Measurements from ENCODE around the gene ELFN2.
A peak's percentile ranks its signal among the peaks of the same experiment; 100 is the strongest.
"Not testable (repeated sequence)": the region's sequence is repeated elsewhere in the genome, so short reads cannot be mapped to it uniquely, and the experiment has no call there.

The ELFN2 gene, protein sequence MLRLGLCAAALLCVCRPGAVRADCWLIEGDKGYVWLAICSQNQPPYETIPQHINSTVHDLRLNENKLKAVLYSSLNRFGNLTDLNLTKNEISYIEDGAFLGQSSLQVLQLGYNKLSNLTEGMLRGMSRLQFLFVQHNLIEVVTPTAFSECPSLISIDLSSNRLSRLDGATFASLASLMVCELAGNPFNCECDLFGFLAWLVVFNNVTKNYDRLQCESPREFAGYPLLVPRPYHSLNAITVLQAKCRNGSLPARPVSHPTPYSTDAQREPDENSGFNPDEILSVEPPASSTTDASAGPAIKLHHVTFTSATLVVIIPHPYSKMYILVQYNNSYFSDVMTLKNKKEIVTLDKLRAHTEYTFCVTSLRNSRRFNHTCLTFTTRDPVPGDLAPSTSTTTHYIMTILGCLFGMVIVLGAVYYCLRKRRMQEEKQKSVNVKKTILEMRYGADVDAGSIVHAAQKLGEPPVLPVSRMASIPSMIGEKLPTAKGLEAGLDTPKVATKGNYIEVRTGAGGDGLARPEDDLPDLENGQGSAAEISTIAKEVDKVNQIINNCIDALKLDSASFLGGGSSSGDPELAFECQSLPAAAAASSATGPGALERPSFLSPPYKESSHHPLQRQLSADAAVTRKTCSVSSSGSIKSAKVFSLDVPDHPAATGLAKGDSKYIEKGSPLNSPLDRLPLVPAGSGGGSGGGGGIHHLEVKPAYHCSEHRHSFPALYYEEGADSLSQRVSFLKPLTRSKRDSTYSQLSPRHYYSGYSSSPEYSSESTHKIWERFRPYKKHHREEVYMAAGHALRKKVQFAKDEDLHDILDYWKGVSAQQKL

DNA sequence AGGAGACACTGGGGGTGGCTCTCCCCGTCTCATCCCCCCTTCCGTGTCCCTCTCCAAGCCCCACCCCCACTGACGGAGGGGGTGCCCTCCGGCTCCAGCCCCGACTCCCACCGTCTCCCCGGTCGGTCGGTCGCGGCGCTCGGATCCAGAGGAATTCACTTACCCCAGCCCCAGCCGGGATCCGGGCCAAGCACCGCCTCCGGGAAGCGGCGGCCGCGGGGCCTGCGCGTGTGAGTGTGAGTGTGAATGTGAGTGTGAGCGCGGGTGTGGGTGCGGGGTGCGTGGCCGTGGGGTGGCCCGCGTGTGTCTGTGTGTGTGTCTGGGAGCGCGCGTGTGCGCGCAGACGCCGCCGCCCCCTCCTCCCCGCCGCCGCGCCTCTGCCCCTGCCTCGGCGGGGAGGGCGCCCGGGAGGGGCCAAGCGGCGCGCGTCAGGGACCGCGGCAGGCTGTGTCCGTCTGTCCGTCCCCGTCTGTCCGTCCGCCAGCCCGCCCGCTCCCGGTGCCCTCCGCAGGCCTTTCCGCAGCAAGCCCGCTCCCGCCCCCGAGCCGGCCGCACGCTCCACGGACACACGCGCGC is at the start of gene ELFN2:
ELFN2 (minus strand) TSS at position 345 of the 576 bp plus-strand sequence. CDS start 51,945 bp downstream, outside the sequence.
- no peak for DNase-seq (ENCODE audit: low read depth)

DNA sequence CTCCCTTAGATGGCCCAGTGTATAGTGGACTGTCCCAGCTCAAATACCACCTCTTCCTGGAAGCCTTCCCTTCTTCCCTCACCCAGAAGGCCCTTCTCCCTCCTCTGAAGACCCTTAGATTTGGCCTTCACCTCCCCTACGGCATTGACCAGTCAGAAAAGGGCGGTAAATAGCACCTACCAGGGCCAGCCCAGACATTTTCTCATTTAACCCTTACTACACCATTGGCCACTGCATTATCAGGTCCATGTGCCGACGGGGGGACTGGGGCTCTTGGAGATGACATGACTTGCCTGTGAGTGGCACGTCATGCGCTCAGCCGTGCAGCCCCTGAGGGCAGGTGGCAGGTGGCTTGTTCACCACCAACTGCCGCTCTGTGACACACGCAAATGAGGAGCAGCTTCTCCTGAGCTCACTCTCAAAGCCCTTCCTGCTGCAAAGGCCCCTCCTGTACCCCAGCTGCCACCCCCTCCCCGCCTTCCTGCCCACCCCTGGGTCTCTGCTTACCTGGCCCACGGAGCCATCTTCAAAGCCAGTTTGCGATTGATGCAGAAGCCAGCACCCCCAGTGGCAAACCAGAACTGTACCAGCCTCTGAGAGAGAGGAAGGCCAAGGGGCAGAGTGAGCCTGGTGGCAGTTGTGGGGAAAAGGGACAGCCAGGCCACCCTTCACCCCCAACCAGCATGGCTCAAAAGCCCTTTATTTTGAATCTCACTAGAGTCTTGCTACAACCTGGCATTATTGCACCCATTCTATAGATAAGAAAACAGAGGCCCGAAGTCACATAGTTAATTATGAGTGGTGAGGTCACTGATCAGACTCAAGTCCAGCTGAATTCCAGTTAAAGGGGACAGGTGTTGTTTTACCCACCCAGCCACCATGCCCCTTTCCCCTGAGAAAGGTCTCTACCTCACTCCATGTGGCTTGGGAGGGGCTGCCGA is 49.4 kb upstream of the ELFN2 start:
- no peak for DNase-seq (ENCODE audit: low read depth)

DNA sequence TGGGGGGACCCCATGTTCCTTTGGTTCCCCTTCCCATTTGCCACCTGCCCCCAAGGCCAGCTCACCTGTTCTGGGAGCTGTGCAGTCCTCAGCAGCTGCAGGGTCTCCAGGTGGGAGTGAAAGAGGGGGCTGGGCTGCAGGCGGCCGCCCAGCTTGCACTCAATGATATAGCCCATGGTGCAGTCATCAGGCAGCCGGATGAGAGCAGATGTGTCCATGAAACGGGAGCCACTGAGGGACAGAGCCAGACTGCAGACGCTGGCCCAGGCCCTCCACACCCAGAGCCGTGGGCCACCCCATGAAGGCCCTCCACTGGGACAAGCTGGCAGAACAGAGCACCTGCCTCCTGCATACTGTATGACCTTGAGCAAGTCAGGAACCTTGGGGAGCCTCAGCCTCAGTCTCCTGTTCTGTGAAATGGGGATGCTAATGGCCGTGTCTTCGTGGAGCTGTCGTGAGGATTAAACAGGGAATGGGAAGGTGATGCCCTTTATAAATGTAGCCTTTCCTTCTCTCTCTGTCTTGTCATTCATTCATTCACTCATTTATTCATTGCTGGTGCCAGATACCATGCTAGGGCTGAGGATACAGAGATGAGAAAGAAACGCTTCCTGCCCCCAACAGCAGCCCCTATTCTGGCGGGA is 47.3 kb upstream of the ELFN2 start:
- DNase-seq (ENCODE audit: low read depth) = no peak

GRCh38 chr22:37473437-37473946 is 46.2 kb upstream of the ELFN2 start:
- no peak for DNase-seq (ENCODE audit: low read depth)

GRCh38 chr22:37472418-37473006 is 45.2 kb upstream of the ELFN2 start:
- DNase-seq (ENCODE audit: low read depth) = peak; percentile 6

DNA sequence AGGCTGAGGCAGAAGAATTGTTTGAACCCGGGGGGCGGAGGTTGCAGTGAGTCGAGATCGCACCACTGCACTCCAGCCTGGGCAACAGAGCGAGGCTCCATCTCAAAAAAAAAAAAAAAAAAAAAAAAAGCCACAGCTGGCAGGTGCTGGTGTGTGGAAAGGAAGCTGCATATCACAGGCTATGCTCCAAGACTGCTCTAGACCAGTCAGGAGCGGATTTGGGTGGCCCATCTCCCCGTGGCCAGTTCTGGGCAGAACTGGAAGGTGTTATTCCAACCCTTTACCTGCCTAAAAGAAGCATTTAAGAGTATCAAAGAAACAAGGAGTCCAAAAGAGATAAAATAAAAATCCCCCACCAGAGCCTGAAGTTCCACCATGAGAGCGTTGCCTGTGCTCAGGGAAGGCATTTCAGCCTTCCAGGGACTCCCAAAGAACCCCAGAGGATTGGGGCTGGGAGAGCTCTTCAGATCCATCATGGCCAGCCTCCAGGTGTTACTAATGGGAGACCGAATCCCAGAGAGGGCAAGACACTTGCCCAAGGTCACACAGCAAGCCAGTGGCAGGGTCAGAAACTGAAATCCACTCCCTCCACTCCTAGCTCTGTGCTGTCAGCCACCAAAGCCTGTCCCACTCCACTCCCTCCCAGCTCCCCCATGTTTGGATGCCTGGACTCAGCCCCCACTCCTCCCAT is 44.6 kb upstream of the ELFN2 start:
- DNase-seq (ENCODE audit: low read depth) = no peak

- DNase-seq (ENCODE audit: low read depth) = no peak
These were observed 42.8 kb upstream of the ELFN2 start for GRCh38 chr22:37470087-37470445.

DNA sequence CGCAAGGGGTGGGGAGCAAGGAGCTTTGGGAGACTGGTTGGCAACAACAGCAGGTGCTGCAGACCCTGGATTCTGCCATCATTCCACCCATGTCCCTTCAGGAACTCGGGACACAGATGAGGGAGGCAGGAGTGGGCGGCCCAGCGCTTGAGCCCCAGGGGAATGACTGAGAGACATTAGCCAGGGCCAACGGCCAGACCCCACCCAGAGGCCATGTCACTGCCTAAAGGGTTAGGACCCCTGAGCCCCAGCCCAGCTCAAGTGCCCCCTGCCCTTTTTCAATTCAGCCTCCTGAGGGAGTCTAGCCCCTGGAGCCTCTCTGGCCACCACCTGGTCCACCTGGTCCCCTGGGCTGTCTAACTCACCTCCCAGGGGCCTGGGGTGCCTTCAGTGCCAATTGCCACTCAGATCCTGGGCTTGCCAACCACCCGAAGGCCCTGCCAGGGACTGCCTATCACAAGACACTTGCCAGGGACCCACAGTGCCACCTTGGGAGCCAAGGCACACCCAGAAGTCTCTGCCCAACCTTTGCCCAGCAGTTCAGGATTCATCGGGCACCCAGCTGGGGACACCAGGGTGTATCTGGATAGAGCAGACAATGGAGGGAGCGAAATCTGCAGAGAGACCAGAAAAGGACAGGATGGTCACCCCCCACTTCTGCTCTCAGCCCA is 42.3 kb upstream of the ELFN2 start:
- DNase-seq (ENCODE audit: low read depth) = no peak

GRCh38 chr22:37468201-37468695 is 41.0 kb upstream of the ELFN2 start:
- DNase-seq (ENCODE audit: low read depth) = not testable (repeated sequence)

GRCh38 chr22:37467391-37467955 is 40.2 kb upstream of the ELFN2 start:
- DNase-seq (ENCODE audit: low read depth) = no peak

DNA sequence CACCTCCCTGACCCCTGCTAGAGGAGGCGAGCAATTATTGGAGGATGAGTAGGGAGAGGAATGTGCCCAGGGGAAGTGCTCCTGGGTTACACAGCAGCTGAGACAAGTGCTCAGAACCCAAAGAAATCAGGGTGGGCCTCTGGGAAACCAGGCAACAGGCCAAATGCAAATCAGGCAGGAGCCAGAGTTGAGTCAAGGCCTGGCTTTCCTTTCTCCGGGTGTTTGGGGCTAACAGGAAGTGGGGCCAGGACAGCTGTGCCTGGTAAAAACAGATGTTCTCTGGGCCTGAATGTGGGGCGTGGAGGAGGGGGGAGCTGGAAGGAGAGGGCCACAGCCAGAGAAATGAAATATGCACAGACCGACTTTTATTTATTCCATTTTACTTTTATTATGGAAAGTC is 36.9 kb upstream of the ELFN2 start:
- no peak for DNase-seq (ENCODE audit: low read depth)

- no peak for DNase-seq (ENCODE audit: low read depth)
These were observed 35.7 kb upstream of the ELFN2 start for GRCh38 chr22:37462983-37463382.

DNA sequence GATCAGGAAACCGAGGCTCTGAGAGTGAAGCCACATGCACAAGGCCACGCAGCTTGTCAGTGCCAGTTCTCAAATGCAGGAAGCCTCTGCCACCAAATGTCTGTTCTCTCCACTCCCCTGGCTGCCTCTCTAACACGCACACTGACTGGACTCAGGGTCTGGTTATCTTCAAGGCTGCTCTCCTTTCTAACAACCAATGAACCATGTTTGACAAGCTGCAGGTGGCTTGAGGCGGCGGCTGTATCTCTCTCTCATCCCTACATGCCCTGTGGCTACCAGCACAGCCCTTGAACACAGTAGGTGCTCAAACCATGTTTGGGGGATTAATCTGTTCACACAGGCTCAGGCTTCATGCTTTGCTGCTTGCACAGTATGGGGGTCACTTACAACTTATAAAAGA is 35.2 kb upstream of the ELFN2 start:
- DNase-seq (ENCODE audit: low read depth) = no peak

DNA sequence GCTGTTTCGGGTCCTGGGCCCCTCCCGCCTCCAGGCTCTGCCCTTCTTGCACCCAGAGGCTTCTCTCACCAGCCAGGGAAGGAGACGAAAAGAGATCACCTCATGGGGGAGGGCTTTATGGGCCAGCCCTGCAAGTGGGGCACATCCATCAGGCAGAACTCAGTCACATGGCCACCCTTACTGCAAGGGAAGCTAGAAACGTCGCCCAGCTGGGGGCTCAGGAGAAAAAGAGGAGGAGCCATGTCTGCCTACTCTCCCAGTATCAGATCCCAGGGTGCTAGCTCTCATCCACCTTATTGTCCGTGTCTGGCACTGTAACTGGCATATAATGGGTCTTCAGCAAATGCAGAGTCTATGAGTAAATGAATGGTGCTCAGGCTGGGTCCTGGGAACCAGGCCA is 34.7 kb upstream of the ELFN2 start:
- DNase-seq (ENCODE audit: low read depth) = no peak

DNA sequence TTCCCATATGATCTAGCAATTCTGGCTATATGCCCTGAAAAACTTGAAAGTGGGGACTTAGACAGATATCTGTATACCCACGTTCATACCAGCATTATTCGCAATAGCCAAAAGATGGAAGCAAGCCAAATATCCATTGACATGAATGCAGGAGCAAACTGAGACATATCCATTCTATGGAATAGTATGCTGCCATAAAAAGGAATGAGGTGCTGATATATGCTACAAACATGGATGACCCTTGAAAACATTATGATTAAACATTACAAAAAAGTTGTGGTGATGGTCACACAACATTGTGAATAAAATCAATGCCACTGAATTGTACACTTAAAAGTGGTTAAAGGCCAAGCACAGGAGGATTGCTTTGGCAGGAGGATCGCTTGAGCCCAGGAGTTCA is 33.4 kb upstream of the ELFN2 start:
- DNase-seq (ENCODE audit: low read depth) = no peak

- DNase-seq (ENCODE audit: low read depth) = no peak
These were observed 31.9 kb upstream of the ELFN2 start for GRCh38 chr22:37459206-37459605.

GRCh38 chr22:37457093-37457893 is 30.0 kb upstream of the ELFN2 start:
- DNase-seq (ENCODE audit: low read depth) = peak; percentile 72

DNA sequence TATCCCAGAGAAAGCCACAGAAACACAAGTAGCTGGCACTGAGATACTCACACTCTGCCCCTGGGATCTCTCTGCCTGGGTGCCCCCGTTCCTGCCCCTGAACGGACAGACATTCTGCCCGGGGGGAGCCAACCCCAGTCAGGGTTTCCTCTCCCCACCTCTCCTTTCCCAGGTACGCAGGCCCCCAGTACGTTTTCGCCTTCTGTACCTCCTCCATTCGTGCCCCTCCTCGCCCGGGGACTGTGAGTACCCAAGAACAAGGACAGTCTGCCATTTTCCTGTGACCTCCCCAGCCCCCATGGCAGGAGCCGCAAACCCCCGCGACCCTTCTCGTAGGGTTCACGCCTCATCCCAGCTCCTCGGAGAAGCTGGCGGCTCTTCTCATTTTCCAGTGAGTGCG is 29.1 kb upstream of the ELFN2 start:
- no peak for DNase-seq (ENCODE audit: low read depth)
